Muscle of back (tissue), 11 donors: ENCODE results near the gene TEAD2. TPM values are rescaled to one million over a fixed set of nuclear protein-coding genes. Genes with fewer than 3 reads are reported as not detected.

Source experiments
- DNase-seq, 3 donors: peaks; one replicate each; pipeline versions ENCODE4 v3.0.0 to v3.0.0-alpha.2; 2013
- polyA plus RNA-seq, 10 donors: library from polyadenylated mRNA; unstranded; fragments of 120-200 nt; gene quantifications; one replicate each; pipeline ENCODE4 v1.2.1, GENCODE V29; 2013; ENCODE audit not compliant: insufficient read length in 10 of 10

The TEAD2 gene
- polyA plus RNA-seq, 10 donors = 42.6 to 80.6 (median 64.0) TPM

DNA sequence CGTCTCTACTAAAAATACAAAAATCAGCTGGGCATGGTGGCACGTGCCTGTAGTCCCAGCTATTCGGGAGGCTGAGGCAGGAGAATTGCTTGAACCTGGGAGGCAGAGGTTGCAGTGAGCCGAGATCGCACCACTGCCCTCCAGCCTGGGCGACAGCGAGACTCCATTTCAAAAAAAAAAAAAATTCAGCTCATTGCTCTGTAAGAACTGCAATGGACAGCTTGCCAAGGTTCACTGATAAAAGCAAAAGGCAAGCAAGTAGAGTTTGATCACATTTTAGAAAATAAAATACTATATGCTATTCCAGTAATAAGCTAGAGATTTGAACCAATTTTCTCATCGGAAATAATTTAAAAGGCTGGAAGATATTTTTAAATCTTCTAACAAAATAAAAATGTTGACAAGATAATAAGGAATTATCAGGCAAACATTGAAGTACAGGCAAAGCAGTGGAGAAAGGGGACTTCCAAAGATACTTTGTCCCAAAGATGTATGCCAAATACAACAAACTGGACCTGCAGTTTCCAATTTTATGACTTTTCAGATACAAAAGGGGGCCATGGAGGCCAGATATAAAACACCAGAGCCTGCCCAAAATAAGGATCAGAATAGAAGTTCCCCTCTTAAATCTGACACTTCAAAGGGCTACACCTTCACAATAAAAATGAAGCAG, 66.9 kb downstream of the TEAD2 start:
- DNase-seq = no peak

DNA sequence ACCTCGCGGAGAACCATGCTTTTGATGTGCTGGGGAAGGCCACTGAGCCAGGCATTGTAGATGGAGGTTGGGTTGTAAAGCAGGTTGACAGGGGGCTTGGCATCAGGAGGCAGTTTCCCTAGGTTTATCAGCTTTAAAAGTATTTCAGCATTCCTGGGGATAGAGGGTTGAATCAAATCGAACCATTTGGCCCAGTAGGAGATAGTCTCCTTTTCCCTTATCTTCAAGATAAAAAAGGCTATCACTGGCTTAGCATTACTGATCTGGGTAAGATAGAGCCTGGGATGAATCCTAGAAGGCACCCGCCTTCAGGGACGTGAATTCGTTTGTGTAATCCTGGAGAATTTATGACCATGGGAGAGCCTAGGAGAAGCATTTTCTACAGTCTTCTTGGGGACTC, 67.8 kb downstream of the TEAD2 start:
- no peak for DNase-seq

Other genes with a start within 250 kb of the TEAD2 start
- 10 to 100 TPM in 4 of 10 donors, 1 to 10 TPM in 6; 8.1 to 14.5 (median 9.8) TPM for gene LIN7B, start 248.0 kb downstream of the TEAD2 start, polyA plus RNA-seq
- 1 to 10 TPM in 1 of 10 donors, under 1 TPM in 7, not detected in 2; 0.26 to 1.4 (median 0.64) TPM for gene C19orf73, start 243.3 kb downstream of the TEAD2 start, polyA plus RNA-seq
- 10 to 100 TPM in 1 of 10 donors, 1 to 10 TPM in 9; 3.4 to 11.9 (median 6.6) TPM for gene PPFIA3, start 242.9 kb downstream of the TEAD2 start, polyA plus RNA-seq
- gene HRC, start 207.0 kb downstream of the TEAD2 start, polyA plus RNA-seq = 100 to 1,000 TPM in 9 of 10 donors, 10 to 100 TPM in 1; 77.6 to 154 (median 138) TPM
- gene TRPM4, start 204.6 kb downstream of the TEAD2 start, polyA plus RNA-seq = 10 to 100 TPM; 16.8 to 66.3 (median 31.4) TPM
- 1 to 10 TPM in 7 of 10 donors, under 1 TPM in 3; 0.68 to 2.7 (median 2.0) TPM for gene SLC6A16, start 37.2 kb downstream of the TEAD2 start, polyA plus RNA-seq
- gene CD37, start 27.0 kb downstream of the TEAD2 start, polyA plus RNA-seq = 10 to 100 TPM; 13.5 to 37.3 (median 21.0) TPM
- gene DKKL1, start 1.5 kb upstream of the TEAD2 start, polyA plus RNA-seq = 1 to 10 TPM; 1.3 to 2.7 (median 1.8) TPM
- under 1 TPM in 4 of 10 donors, not detected in 6; 0.05 to 0.50 (median 0.19) TPM for gene KASH5, start 25.8 kb upstream of the TEAD2 start, polyA plus RNA-seq
- gene PTH2, start 61.0 kb upstream of the TEAD2 start, polyA plus RNA-seq = not detected
- gene GFY, start 63.0 kb upstream of the TEAD2 start, polyA plus RNA-seq = not detected
- gene SLC17A7, start 79.1 kb upstream of the TEAD2 start, polyA plus RNA-seq = 1 to 10 TPM in 6 of 10 donors, under 1 TPM in 4; 0.45 to 2.0 (median 1.1) TPM
- 10 to 100 TPM; 34.6 to 51.9 (median 37.9) TPM for gene PIH1D1, start 89.4 kb upstream of the TEAD2 start, polyA plus RNA-seq
- 10 to 100 TPM in 7 of 10 donors, 1 to 10 TPM in 3; 6.0 to 17.8 (median 10.6) TPM for gene ALDH16A1, start 90.8 kb upstream of the TEAD2 start, polyA plus RNA-seq
- 1 to 10 TPM; 2.2 to 8.1 (median 3.4) TPM for gene FLT3LG, start 111.8 kb upstream of the TEAD2 start, polyA plus RNA-seq
- 1,000 to 10,000 TPM; 3,542 to 5,037 (median 4,448) TPM for gene RPL13A, start 125.2 kb upstream of the TEAD2 start, polyA plus RNA-seq
- 1,000 to 10,000 TPM; 2,415 to 3,967 (median 3,509) TPM for gene RPS11, start 134.0 kb upstream of the TEAD2 start, polyA plus RNA-seq
- 100 to 1,000 TPM; 144 to 218 (median 175) TPM for gene FCGRT, start 150.2 kb upstream of the TEAD2 start, polyA plus RNA-seq
- gene RCN3, start 165.6 kb upstream of the TEAD2 start, polyA plus RNA-seq = 10 to 100 TPM; 37.0 to 96.6 (median 55.4) TPM
- 10 to 100 TPM; 42.8 to 73.0 (median 54.0) TPM for gene NOSIP, start 218.1 kb upstream of the TEAD2 start, polyA plus RNA-seq
- under 1 TPM; 0.22 to 0.81 (median 0.57) TPM for gene PRRG2, start 218.9 kb upstream of the TEAD2 start, polyA plus RNA-seq
- gene PRR12, start 228.8 kb upstream of the TEAD2 start, polyA plus RNA-seq = 10 to 100 TPM; 12.2 to 20.5 (median 16.1) TPM